Measurements from ENCODE around the gene IGSF21. TPM values are rescaled to one million over a fixed set of nuclear protein-coding genes. Genes with fewer than 3 reads are reported as not detected.

IGSF21 gene
- total and polyA plus RNA-seq, 2 of the 4 experiments (the other 2 are of a cell fraction) = not detected

- Histone ChIP-seq H3K9me1 (ENCODE audit: insufficient read depth, low read length) (no peaks in the 10 kb centered on the region), H2BK20ac (ENCODE audit: low read depth, low read length) (no peak overlapping the region), H2BK15ac (ENCODE audit: low read depth, low read length) (no peak overlapping the region), H4K5ac (ENCODE audit: low read depth, low read length) (no peak overlapping the region), H2BK120ac (ENCODE audit: low read depth, low read length) (no peak overlapping the region), H3K4ac (ENCODE audit: low read depth, low read length) (no peak overlapping the region), H3K36me3 (ENCODE audit: control insufficient read depth, insufficient read depth, low read length) (no peaks in the 10 kb centered on the region), H2AK5ac (ENCODE audit: low read depth, low read length) (no peak overlapping the region), H2BK5ac (ENCODE audit: low read depth, low read length, poor library complexity, severe bottlenecking) (no peak overlapping the region), H2AFZ (replicated peaks; ENCODE audit: low read length, poor library complexity) (no peak overlapping the region), H2AK9ac (replicated peaks; ENCODE audit: low read depth, low read length, poor library complexity) (no peak overlapping the region), H3K9ac (ENCODE audit: low read depth, low read length) (no peak overlapping the region), H4K91ac (ENCODE audit: insufficient read depth, low read depth, low read length) (no peak overlapping the region), H3K79me1 (ENCODE audit: low read depth in 1 of 2, low read length in 2 of 2) (no peaks in the 10 kb centered on the region), H3K56ac (ENCODE audit: extremely low read depth, insufficient read depth, low read length) (no peak overlapping the region), H3K4me1 (ENCODE audit: control insufficient read depth, insufficient read depth, low read length) (no peaks in the 10 kb centered on the region), H3K14ac (replicated peaks; ENCODE audit: low read depth, low read length) (no peak overlapping the region), H3K27ac (ENCODE audit: insufficient read depth, low read length) (no peak overlapping the region), H4K20me1 (ENCODE audit: insufficient read depth, low read length) (no peaks in the 10 kb centered on the region), H4K8ac (ENCODE audit: low read depth in 2 of 2, low read length in 2 of 2) (no peak overlapping the region), H3K9me3 (ENCODE audit: control insufficient read depth, insufficient read depth, low read length) (peaks cover 40% of the 10 kb centered on the region), H3K23ac (ENCODE audit: low read depth, low read length) (no peak overlapping the region), H3K4me2 (ENCODE audit: low read depth, low read length) (no peak overlapping the region), H3K18ac (ENCODE audit: low read depth, low read length) (no peak overlapping the region), H3K27me3 (ENCODE audit: control insufficient read depth, insufficient read depth, low read length) (no peaks in the 10 kb centered on the region), H3K4me3 (ENCODE audit: insufficient read depth, low read depth, low read length) (no peak overlapping the region)
- ATAC-seq (ENCODE audit: low read depth) (no peak), DNase-seq (no peak)
- dilution Hi-C loops (cut with HindIII; ENCODE audit: low sequenced_read_pairs, unreplicated experiment) = no loop called here
- no CpG with 5 or more reads among the region's 2 CpGs for WGBS, 2 experiments (ENCODE audit: extremely low coverage in 2 of 2, insufficient read length in 1 of 2)
- in situ Hi-C loops (cut with MboI; ENCODE audit: low sequenced_read_pairs) = no loop called here
- intact Hi-C loops (cut with micrococcal nuclease) = no loop called here
- ChIA-PET CTCF (no interaction called here), POLR2A (ENCODE audit: unreplicated experiment) (no interaction called here)
- no TSS peak for BruUV-seq (replicated peaks)
- TF ChIP-seq MAFK (IDR thresholded peaks at IDR 0.05; ENCODE audit: low read depth, low read length) (peak; percentile 60), CHD1 (IDR thresholded peaks at IDR 0.05; ENCODE audit: low read depth, low read length) (no peak)
Measured at GRCh38 chr1:18271336-18271735, 163.7 kb downstream of the IGSF21 start.

Measured in IMR-90 (cell line).